ENCODE data around the gene GNAS-AS1.

The GNAS-AS1 gene

DNA sequence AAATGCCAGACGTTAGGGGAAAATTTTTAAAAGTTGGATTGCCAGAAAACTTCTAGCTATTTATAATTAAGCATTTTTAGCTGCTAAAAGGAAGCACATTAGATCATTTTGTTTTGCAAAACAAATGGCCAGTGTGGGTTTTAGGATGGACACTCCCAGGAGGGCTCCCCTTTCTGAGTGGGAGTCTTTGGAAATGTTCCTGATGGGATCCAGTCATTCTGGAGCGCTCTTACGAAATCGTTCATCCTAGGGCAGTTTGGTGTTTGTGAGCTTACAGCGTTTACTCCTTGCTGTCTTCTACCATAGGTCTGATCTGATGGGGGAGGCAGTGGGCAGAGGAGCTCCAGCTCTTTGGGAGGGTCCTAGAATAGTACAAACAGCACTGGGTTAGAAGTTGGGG, 16.5 kb upstream of the GNAS-AS1 start:
- Histone ChIP-seq H3K4me3 (no peak overlapping the region), H3K27me3 (no peaks in the 10 kb centered on the region), H3K9ac (no peak overlapping the region), H3K27ac (no peak overlapping the region), H3K4me1 (peaks cover 11% of the 10 kb centered on the region), H4K20me1 (no peaks in the 10 kb centered on the region), H3K9me3 (no peaks in the 10 kb centered on the region), H3K36me3 (no peaks in the 10 kb centered on the region), H3K4me2 (no peak overlapping the region)
- TF ChIP-seq Cebpa-rat (IDR thresholded peaks at IDR 0.05), result no peak

DNA sequence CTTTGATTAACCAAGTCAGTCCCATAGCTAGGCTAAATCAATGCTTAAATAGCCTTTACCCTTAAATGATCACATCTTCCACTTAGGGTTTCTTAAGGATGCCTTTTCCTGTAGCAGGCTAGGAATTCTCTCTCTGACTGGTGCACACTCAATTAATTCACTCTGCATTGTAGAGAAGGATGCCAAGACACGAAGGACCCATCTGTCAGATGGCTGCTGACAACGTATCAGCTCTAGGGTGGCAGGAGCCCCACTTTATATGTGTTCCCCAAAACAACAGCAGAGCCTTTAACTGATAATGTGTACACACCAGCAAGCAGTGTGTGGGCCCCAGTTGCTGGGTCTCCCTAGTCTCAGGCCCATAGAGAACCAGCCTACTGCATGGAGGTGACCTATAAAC, 15.1 kb upstream of the GNAS-AS1 start:
- H3K4me2 ChIP-seq, result no peak overlapping the region
- TF ChIP-seq Cebpa-rat (IDR thresholded peaks at IDR 0.05), result no peak

DNA sequence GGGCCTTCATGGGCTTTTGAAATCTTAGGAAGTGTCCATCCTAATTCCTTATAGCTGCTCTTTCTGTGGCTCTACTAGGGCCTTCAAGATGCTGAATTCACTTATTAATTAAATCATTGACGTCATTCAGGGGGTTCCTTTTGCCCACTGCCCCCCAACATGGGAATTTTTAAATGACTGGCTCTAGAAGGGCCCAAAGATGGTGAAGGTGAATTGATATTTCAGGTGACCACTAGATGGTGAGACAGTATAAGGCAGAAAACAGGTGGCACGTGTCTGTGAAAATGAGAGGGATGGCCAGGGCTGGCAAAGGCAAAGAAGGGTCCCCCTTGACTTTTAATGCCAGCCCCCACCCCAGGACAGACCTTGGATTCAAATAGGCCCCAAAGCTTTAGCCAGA, 13.6 kb upstream of the GNAS-AS1 start:
- Histone ChIP-seq H3K36me3 (no peaks in the 10 kb centered on the region), H3K4me1 (no peaks in the 10 kb centered on the region), H3K9ac (no peak overlapping the region), H3K27ac (no peak overlapping the region), H3K4me2 (no peak overlapping the region), H3K4me3 (no peak overlapping the region), H3K9me3 (no peaks in the 10 kb centered on the region), H4K20me1 (no peaks in the 10 kb centered on the region), H3K27me3 (no peaks in the 10 kb centered on the region)
- no peak for TF ChIP-seq Cebpa-rat (IDR thresholded peaks at IDR 0.05)

More for the DNA sequence above, 15.1 kb upstream of the GNAS-AS1 start:
- Histone ChIP-seq H3K36me3 (no peaks in the 10 kb centered on the region), H3K27ac (no peak overlapping the region), H3K4me3 (no peak overlapping the region), H4K20me1 (no peaks in the 10 kb centered on the region), H3K4me1 (peaks cover 9% of the 10 kb centered on the region), H3K9ac (no peak overlapping the region), H3K27me3 (no peaks in the 10 kb centered on the region), H3K9me3 (no peaks in the 10 kb centered on the region)

DNA sequence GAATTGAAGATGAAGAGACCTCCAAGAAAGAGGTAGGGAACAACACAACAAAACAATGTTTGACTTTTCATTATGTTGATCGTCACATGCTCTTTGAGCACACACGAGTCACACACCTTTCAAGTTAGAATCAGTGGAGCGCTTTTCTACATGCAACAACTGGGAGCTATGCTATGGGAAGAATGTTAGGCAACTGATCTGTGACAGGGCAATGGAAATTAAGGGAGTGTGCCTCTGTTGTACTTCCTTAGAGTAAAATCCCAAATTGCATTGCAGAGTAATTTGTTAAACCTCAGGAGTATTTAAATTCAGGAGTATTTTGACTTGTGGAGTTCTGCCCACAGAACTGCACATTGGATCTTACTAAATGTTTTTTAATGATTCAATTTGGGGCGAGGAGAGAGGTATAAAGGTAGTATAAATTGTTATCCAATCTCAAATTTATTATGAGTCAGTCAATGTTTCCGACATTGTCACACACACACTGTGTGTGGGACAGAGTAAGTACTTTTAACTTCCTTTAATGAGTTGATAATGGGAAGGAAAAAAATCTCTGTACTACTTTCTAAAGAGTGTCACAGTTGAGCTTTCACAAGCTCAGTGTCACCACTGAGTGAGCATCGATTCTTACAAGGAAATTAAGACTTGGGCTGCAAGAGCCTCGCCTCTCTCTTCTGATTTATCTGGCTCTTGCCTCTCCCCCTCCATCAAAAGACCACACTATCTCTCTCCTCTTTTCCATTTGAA, 12.5 kb upstream of the GNAS-AS1 start:
- H3K4me2 ChIP-seq, result no peak overlapping the region
- no peak for TF ChIP-seq Cebpa-rat (IDR thresholded peaks at IDR 0.05)

DNA sequence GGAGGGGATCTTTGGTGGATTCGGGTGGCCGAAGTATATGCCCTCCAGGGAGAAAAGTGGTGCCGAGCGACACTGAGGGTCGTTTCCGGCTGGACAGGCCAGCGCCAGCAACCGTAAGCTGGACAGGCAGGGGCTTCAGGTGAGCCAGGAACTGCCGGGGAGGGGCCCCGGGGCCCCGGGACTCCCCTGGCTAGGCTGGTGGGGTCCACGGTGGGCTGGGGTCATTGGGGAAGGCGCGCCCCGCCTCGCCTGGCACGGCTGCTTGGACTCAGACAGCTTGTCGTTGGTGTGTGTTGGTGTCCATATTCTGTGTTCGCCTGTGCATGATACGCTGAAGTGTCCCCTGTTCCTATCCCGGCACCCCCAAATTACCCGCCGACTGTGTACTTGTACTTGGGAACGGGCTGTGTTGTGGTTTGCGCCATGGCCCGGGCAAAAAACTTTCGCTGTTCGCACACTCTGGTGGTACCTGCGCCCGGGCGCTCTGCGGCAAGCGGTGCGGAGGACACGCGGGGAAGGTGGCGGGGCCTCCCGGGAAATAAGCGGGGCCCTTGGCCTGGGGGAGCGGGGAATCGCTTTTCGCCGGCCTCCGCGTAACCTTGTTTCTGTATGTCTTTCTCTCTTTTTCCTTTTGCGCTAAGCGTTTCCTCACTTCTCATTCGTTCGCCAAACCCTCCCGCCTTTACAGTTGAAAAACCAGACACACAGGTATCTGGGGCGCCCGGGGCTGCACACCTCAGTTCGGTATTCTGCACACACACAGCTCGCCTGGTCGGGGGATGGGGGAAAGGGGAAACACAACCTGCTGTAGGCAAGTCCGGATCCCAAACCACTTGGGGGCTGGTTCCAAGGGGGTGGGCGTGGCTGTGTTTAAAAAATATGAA, 5.0 kb upstream of the GNAS-AS1 start:
- TF ChIP-seq Cebpa-rat (IDR thresholded peaks at IDR 0.05), result no peak
- Histone ChIP-seq H3K27me3 (peaks cover 61% of the 10 kb centered on the region), H3K9ac (no peak overlapping the region), H3K4me3 (no peak overlapping the region), H3K27ac (no peak overlapping the region), H4K20me1 (no peaks in the 10 kb centered on the region), H3K9me3 (peaks cover 54% of the 10 kb centered on the region), H3K4me1 (no peaks in the 10 kb centered on the region; the same call in 1 of the 2 replicates), H3K36me3 (0 out of 2 replicates have a peak, but pooled peaks cover 3% of the 10 kb centered on the region), H3K4me2 (no peak overlapping the region)

More for the DNA sequence above, 12.5 kb upstream of the GNAS-AS1 start:
- Histone ChIP-seq H3K27me3 (no peaks in the 10 kb centered on the region), H3K27ac (no peak overlapping the region), H4K20me1 (no peaks in the 10 kb centered on the region), H3K9me3 (no peaks in the 10 kb centered on the region), H3K9ac (no peak overlapping the region), H3K4me1 (no peaks in the 10 kb centered on the region), H3K4me3 (no peak overlapping the region), H3K36me3 (no peaks in the 10 kb centered on the region)

DNA sequence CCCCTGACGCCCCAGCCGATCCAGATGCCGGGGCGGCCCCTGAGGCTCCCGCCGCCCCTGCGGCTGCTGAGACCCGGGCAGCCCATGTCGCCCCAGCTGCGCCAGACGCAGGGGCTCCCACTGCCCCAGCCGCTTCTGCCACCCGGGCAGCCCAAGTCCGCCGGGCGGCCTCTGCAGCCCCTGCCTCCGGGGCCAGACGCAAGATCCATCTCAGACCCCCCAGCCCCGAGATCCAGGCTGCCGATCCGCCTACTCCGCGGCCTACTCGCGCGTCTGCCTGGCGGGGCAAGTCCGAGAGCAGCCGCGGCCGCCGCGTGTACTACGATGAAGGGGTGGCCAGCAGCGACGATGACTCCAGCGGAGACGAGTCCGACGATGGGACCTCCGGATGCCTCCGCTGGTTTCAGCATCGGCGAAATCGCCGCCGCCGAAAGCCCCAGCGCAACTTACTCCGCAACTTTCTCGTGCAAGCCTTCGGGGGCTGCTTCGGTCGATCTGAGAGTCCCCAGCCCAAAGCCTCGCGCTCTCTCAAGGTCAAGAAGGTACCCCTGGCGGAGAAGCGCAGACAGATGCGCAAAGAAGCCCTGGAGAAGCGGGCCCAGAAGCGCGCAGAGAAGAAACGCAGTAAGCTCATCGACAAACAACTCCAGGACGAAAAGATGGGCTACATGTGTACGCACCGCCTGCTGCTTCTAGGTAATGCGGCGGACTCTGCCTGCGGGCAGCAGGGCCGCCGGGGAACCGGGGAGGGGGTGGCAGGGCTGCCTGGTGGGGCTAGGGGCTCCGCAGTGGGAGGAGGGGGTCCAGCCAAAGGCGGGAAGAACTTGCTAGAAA, 4.2 kb upstream of the GNAS-AS1 start:
- peak overlapping the region; percentile 22; the same call in 1 of the 2 replicates for H3K4me3 ChIP-seq
- no peak overlapping the region for H3K4me2 ChIP-seq
- H3K9ac ChIP-seq, result no peak overlapping the region
- peaks cover 60% of the 10 kb centered on the region for H3K9me3 ChIP-seq
- peaks cover 70% of the 10 kb centered on the region for H3K27me3 ChIP-seq
- H3K4me1 ChIP-seq, result no peaks in the 10 kb centered on the region; the same call in 1 of the 2 replicates
- no peak for TF ChIP-seq Cebpa-rat (IDR thresholded peaks at IDR 0.05)
- H4K20me1 ChIP-seq, result no peaks in the 10 kb centered on the region
- H3K36me3 ChIP-seq, result 0 out of 2 replicates have a peak, but pooled peaks cover 3% of the 10 kb centered on the region
- H3K27ac ChIP-seq, result no peak overlapping the region

DNA sequence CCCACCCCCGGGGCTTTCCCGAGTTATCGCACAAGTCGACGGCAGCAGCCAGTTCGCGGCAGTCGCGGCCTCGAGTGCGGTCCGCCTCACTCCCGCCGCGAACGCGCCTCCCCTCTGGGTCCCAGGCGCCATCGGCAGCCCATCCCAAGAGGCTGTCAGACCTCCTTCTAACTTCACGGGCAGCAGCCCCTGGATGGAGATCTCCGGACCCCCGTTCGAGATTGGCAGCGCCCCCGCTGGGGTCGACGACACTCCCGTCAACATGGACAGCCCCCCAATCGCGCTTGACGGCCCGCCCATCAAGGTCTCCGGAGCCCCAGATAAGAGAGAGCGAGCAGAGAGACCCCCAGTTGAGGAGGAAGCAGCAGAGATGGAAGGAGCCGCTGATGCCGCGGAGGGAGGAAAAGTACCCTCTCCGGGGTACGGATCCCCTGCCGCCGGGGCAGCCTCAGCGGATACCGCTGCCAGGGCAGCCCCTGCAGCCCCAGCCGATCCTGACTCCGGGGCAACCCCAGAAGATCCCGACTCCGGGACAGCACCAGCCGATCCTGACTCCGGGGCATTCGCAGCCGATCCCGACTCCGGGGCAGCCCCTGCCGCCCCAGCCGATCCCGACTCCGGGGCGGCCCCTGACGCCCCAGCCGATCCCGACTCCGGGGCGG, 3.4 kb upstream of the GNAS-AS1 start:
- Histone ChIP-seq H3K4me3 (peak overlapping the region; percentile 22; the same call in 1 of the 2 replicates), H3K4me2 (no peak overlapping the region), H3K27ac (no peak overlapping the region), H4K20me1 (no peaks in the 10 kb centered on the region), H3K9me3 (peaks cover 60% of the 10 kb centered on the region), H3K36me3 (0 out of 2 replicates have a peak, but pooled peaks cover 3% of the 10 kb centered on the region), H3K9ac (no peak overlapping the region), H3K27me3 (peaks cover 75% of the 10 kb centered on the region), H3K4me1 (no peaks in the 10 kb centered on the region; the same call in 1 of the 2 replicates)
- no peak for TF ChIP-seq Cebpa-rat (IDR thresholded peaks at IDR 0.05)

DNA sequence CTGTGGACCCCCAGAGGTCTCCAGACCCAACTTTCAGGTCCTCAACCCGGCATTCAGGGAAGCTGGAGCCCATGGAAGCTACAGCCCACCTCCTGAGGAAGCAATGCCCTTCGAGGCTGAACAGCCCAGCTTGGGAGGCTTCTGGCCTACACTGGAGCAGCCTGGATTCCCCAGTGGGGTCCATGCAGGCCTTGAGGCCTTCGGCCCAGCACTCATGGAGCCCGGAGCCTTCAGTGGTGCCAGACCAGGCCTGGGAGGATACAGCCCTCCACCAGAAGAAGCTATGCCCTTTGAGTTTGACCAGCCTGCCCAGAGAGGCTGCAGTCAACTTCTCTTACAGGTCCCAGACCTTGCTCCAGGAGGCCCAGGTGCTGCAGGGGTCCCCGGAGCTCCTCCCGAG, 2.8 kb upstream of the GNAS-AS1 start:
- H3K27ac ChIP-seq, result no peak overlapping the region
- H3K27me3 ChIP-seq, result peaks cover 75% of the 10 kb centered on the region
- no peak overlapping the region for H3K4me2 ChIP-seq
- H3K4me1 ChIP-seq, result no peaks in the 10 kb centered on the region; the same call in 1 of the 2 replicates
- no peaks in the 10 kb centered on the region for H4K20me1 ChIP-seq
- TF ChIP-seq Cebpa-rat (IDR thresholded peaks at IDR 0.05), result no peak
- H3K4me3 ChIP-seq, result no peak overlapping the region; the same call in 1 of the 2 replicates
- no peak overlapping the region for H3K9ac ChIP-seq
- H3K9me3 ChIP-seq, result peaks cover 60% of the 10 kb centered on the region
- H3K36me3 ChIP-seq, result 0 out of 2 replicates have a peak, but pooled peaks cover 3% of the 10 kb centered on the region
